ENCODE measurements around the gene GMDS. TPM values are rescaled to one million over a fixed set of nuclear protein-coding genes. Genes with fewer than 3 reads are reported as not detected.

GMDS gene
- total RNA-seq, 1 donor from 2014 or later = 7.8 TPM

GRCh38 chr6:2000962-2001361 lies 244.4 kb downstream of the GMDS start:
- Histone ChIP-seq H3K9ac (ENCODE audit: low read depth in 1 of 3, low read length in 3 of 3) (no peak overlapping the region), H3K9me3 (ENCODE audit: control insufficient read depth in 3 of 3, low read length in 3 of 3) (no peaks in the 10 kb centered on the region), H3K27ac (ENCODE audit: low read depth, low read length) (no peak overlapping the region), H3K27me3 (ENCODE audit: control insufficient read depth in 3 of 3, insufficient read depth in 3 of 3, low read length in 3 of 3) (no peaks in the 10 kb centered on the region), H3K4me3 (ENCODE audit: low read length in 3 of 3) (no peak overlapping the region), H3K4me1 (ENCODE audit: control insufficient read depth in 3 of 3, insufficient read depth in 3 of 3, low read length in 3 of 3) (no peaks in the 10 kb centered on the region), H3K36me3 (ENCODE audit: control insufficient read depth in 3 of 3, insufficient read depth in 3 of 3, low read length in 3 of 3) (no peaks in the 10 kb centered on the region)

GRCh38 chr6:1997702-1998101 lies 247.7 kb downstream of the GMDS start:
- Histone ChIP-seq H3K9me3 (ENCODE audit: control insufficient read depth in 3 of 3, low read length in 3 of 3) (no peaks in the 10 kb centered on the region), H3K9ac (ENCODE audit: low read depth in 1 of 3, low read length in 3 of 3) (no peak overlapping the region), H3K27me3 (ENCODE audit: control insufficient read depth in 3 of 3, insufficient read depth in 3 of 3, low read length in 3 of 3) (no peaks in the 10 kb centered on the region), H3K36me3 (ENCODE audit: control insufficient read depth in 3 of 3, insufficient read depth in 3 of 3, low read length in 3 of 3) (no peaks in the 10 kb centered on the region), H3K4me3 (ENCODE audit: low read length in 3 of 3) (no peak overlapping the region), H3K4me1 (ENCODE audit: control insufficient read depth in 3 of 3, insufficient read depth in 3 of 3, low read length in 3 of 3) (no peaks in the 10 kb centered on the region), H3K27ac (ENCODE audit: low read depth, low read length) (no peak overlapping the region)

GRCh38 chr6:1995636-1996035 lies 249.8 kb downstream of the GMDS start:
- H3K4me1 ChIP-seq (ENCODE audit: control insufficient read depth in 3 of 3, insufficient read depth in 3 of 3, low read length in 3 of 3) = no peaks in the 10 kb centered on the region
- H3K9ac ChIP-seq (ENCODE audit: low read depth in 1 of 3, low read length in 3 of 3) = no peak overlapping the region
- no peak overlapping the region for H3K27ac ChIP-seq (ENCODE audit: low read depth, low read length)
- no peak overlapping the region for H3K4me3 ChIP-seq (ENCODE audit: low read length in 3 of 3)
- H3K36me3 ChIP-seq (ENCODE audit: control insufficient read depth in 3 of 3, insufficient read depth in 3 of 3, low read length in 3 of 3) = no peaks in the 10 kb centered on the region
- no peaks in the 10 kb centered on the region for H3K27me3 ChIP-seq (ENCODE audit: control insufficient read depth in 3 of 3, insufficient read depth in 3 of 3, low read length in 3 of 3)
- no peaks in the 10 kb centered on the region for H3K9me3 ChIP-seq (ENCODE audit: control insufficient read depth in 3 of 3, low read length in 3 of 3)

- Histone ChIP-seq H3K9me3 (ENCODE audit: control insufficient read depth in 3 of 3, low read length in 3 of 3) (no peaks in the 10 kb centered on the region), H3K36me3 (ENCODE audit: control insufficient read depth in 3 of 3, insufficient read depth in 3 of 3, low read length in 3 of 3) (no peaks in the 10 kb centered on the region), H3K9ac (ENCODE audit: low read depth in 1 of 3, low read length in 3 of 3) (no peak overlapping the region), H3K27me3 (ENCODE audit: control insufficient read depth in 3 of 3, insufficient read depth in 3 of 3, low read length in 3 of 3) (no peaks in the 10 kb centered on the region), H3K27ac (ENCODE audit: low read depth, low read length) (no peak overlapping the region), H3K4me3 (ENCODE audit: low read length in 3 of 3) (no peak overlapping the region), H3K4me1 (ENCODE audit: control insufficient read depth in 3 of 3, insufficient read depth in 3 of 3, low read length in 3 of 3) (no peaks in the 10 kb centered on the region)
These were observed 252.4 kb downstream of the GMDS start for GRCh38 chr6:1993042-1993441.

GRCh38 chr6:1991332-1991878 lies 254.0 kb downstream of the GMDS start:
- Histone ChIP-seq H3K4me1 (ENCODE audit: control insufficient read depth in 3 of 3, insufficient read depth in 3 of 3, low read length in 3 of 3) (no peaks in the 10 kb centered on the region), H3K9me3 (ENCODE audit: control insufficient read depth in 3 of 3, low read length in 3 of 3) (no peaks in the 10 kb centered on the region), H3K36me3 (ENCODE audit: control insufficient read depth in 3 of 3, insufficient read depth in 3 of 3, low read length in 3 of 3) (no peaks in the 10 kb centered on the region), H3K9ac (ENCODE audit: low read depth in 1 of 3, low read length in 3 of 3) (no peak overlapping the region), H3K4me3 (ENCODE audit: low read length in 3 of 3) (no peak overlapping the region), H3K27ac (ENCODE audit: low read depth, low read length) (no peak overlapping the region), H3K27me3 (ENCODE audit: control insufficient read depth in 3 of 3, insufficient read depth in 3 of 3, low read length in 3 of 3) (no peaks in the 10 kb centered on the region)

- Histone ChIP-seq H3K9ac (ENCODE audit: low read depth in 1 of 3, low read length in 3 of 3) (no peak overlapping the region), H3K27ac (ENCODE audit: low read depth, low read length) (no peak overlapping the region), H3K36me3 (ENCODE audit: control insufficient read depth in 3 of 3, insufficient read depth in 3 of 3, low read length in 3 of 3) (no peaks in the 10 kb centered on the region), H3K9me3 (ENCODE audit: control insufficient read depth in 3 of 3, low read length in 3 of 3) (peaks cover 0 to 3% (median 0%) of the 10 kb centered on the region in 3 donors), H3K4me1 (ENCODE audit: control insufficient read depth in 3 of 3, insufficient read depth in 3 of 3, low read length in 3 of 3) (no peaks in the 10 kb centered on the region), H3K27me3 (ENCODE audit: control insufficient read depth in 3 of 3, insufficient read depth in 3 of 3, low read length in 3 of 3) (no peaks in the 10 kb centered on the region), H3K4me3 (ENCODE audit: low read length in 3 of 3) (no peak overlapping the region)
These were observed 256.6 kb downstream of the GMDS start for GRCh38 chr6:1988843-1989242.

- Histone ChIP-seq H3K36me3 (ENCODE audit: control insufficient read depth in 3 of 3, insufficient read depth in 3 of 3, low read length in 3 of 3) (no peaks in the 10 kb centered on the region), H3K27ac (ENCODE audit: low read depth, low read length) (no peak overlapping the region), H3K4me3 (ENCODE audit: low read length in 3 of 3) (no peak overlapping the region), H3K9me3 (ENCODE audit: control insufficient read depth in 3 of 3, low read length in 3 of 3) (peaks cover 0 to 3% (median 0%) of the 10 kb centered on the region in 3 donors), H3K4me1 (ENCODE audit: control insufficient read depth in 3 of 3, insufficient read depth in 3 of 3, low read length in 3 of 3) (no peaks in the 10 kb centered on the region), H3K27me3 (ENCODE audit: control insufficient read depth in 3 of 3, insufficient read depth in 3 of 3, low read length in 3 of 3) (no peaks in the 10 kb centered on the region), H3K9ac (ENCODE audit: low read depth in 1 of 3, low read length in 3 of 3) (no peak overlapping the region)
These were observed 257.8 kb downstream of the GMDS start for GRCh38 chr6:1987640-1988039.

- no peak overlapping the region for H3K9ac ChIP-seq (ENCODE audit: low read depth in 1 of 3, low read length in 3 of 3)
- no peak overlapping the region for H3K27ac ChIP-seq (ENCODE audit: low read depth, low read length)
- no peaks in the 10 kb centered on the region for H3K36me3 ChIP-seq (ENCODE audit: control insufficient read depth in 3 of 3, insufficient read depth in 3 of 3, low read length in 3 of 3)
- no peaks in the 10 kb centered on the region for H3K27me3 ChIP-seq (ENCODE audit: control insufficient read depth in 3 of 3, insufficient read depth in 3 of 3, low read length in 3 of 3)
- H3K9me3 ChIP-seq (ENCODE audit: control insufficient read depth in 3 of 3, low read length in 3 of 3) = peaks cover 0 to 3% (median 0%) of the 10 kb centered on the region in 3 donors
- H3K4me3 ChIP-seq (ENCODE audit: low read length in 3 of 3) = no peak overlapping the region
- H3K4me1 ChIP-seq (ENCODE audit: control insufficient read depth in 3 of 3, insufficient read depth in 3 of 3, low read length in 3 of 3) = no peaks in the 10 kb centered on the region
These were observed 258.8 kb downstream of the GMDS start for GRCh38 chr6:1986454-1987243.

GRCh38 chr6:1984346-1984994 lies 260.9 kb downstream of the GMDS start:
- peaks cover 0 to 3% (median 3%) of the 10 kb centered on the region in 3 donors for H3K9me3 ChIP-seq (ENCODE audit: control insufficient read depth in 3 of 3, low read length in 3 of 3)
- H3K27ac ChIP-seq (ENCODE audit: low read depth, low read length) = no peak overlapping the region
- H3K4me1 ChIP-seq (ENCODE audit: control insufficient read depth in 3 of 3, insufficient read depth in 3 of 3, low read length in 3 of 3) = no peaks in the 10 kb centered on the region
- H3K27me3 ChIP-seq (ENCODE audit: control insufficient read depth in 3 of 3, insufficient read depth in 3 of 3, low read length in 3 of 3) = no peaks in the 10 kb centered on the region
- no peak overlapping the region for H3K4me3 ChIP-seq (ENCODE audit: low read length in 3 of 3)
- no peak overlapping the region for H3K9ac ChIP-seq (ENCODE audit: low read depth in 1 of 3, low read length in 3 of 3)
- H3K36me3 ChIP-seq (ENCODE audit: control insufficient read depth in 3 of 3, insufficient read depth in 3 of 3, low read length in 3 of 3) = no peaks in the 10 kb centered on the region

- no peak overlapping the region for H3K9ac ChIP-seq (ENCODE audit: low read depth in 1 of 3, low read length in 3 of 3)
- H3K36me3 ChIP-seq (ENCODE audit: control insufficient read depth in 3 of 3, insufficient read depth in 3 of 3, low read length in 3 of 3) = no peaks in the 10 kb centered on the region
- no peak overlapping the region for H3K27ac ChIP-seq (ENCODE audit: low read depth, low read length)
- H3K9me3 ChIP-seq (ENCODE audit: control insufficient read depth in 3 of 3, low read length in 3 of 3) = peaks cover 0 to 3% (median 3%) of the 10 kb centered on the region in 3 donors
- H3K27me3 ChIP-seq (ENCODE audit: control insufficient read depth in 3 of 3, insufficient read depth in 3 of 3, low read length in 3 of 3) = no peaks in the 10 kb centered on the region
- no peak overlapping the region for H3K4me3 ChIP-seq (ENCODE audit: low read length in 3 of 3)
- H3K4me1 ChIP-seq (ENCODE audit: control insufficient read depth in 3 of 3, insufficient read depth in 3 of 3, low read length in 3 of 3) = no peaks in the 10 kb centered on the region
These were observed 261.6 kb downstream of the GMDS start for GRCh38 chr6:1983850-1984249.

All from skeletal muscle tissue (tissue), 4 donors.